RWPE1 (cell line): ENCODE data around the gene REXO4.
A peak's percentile ranks its signal among the peaks of the same experiment; 100 is the strongest.

Experiments
- CTCF ChIA-PET: fragments of 350-600 bp; sonication (Branson Sonifier 250); formaldehyde crosslinking; extraction: SDS; loops from one replicate; lab custom pipeline; 2021; lab: Yijun Ruan, JAX
- POLR2A ChIA-PET: fragments of 400-600 bp; formaldehyde crosslinking; extraction: SDS; loops from one replicate; lab custom pipeline; 2020; ENCODE audit warnings: antibody characterized with exemption; ENCODE audit not compliant: low non-redundant PET; lab: Yijun Ruan, JAX
- DNase-seq: peaks from one replicate; pipeline ENCODE4 v3.0.0; 2012; ENCODE audit warnings: low spot score
- H3K27ac ChIP-seq: fragments of 450-650 bp; 2 replicates; pipeline ENCODE4 v1.5.1; 2017
- CTCF ChIP-seq: fragments of 450-650 bp; conservative IDR thresholded peaks from 2 replicates; pipeline ENCODE4 v1.5.1; 2017; ENCODE audit warnings: low read depth, mild to moderate bottlenecking

Gene REXO4

GRCh38 chr9:133375724-133376654, 41.8 kb downstream of the REXO4 start, which contains the start of the genes STKLD1 and SURF4:
TSS of gene STKLD1 (plus strand) at chr9:133376366. CDS start at chr9:133376474, 108 bp downstream.
TSS of gene SURF4 (minus strand) at chr9:133376060. CDS start at chr9:133375969, 91 bp downstream.
- peak within 1 kb of the TSS; percentile 92 for H3K27ac ChIP-seq
- peak; percentile 100 for DNase-seq
- ChIA-PET POLR2A (interaction anchor here (0.6 kb wide), 2 partner anchors 28 to 68 kb away, joined by 3 to 4 read pairs; partner anchors contain the start of genes MED22 and RPL7A), CTCF (interaction anchor here (0.6 to 1.4 kb wide), 4 partner anchors 18 to 360 kb away, joined by 3 to 4 read pairs (median 4); no protein-coding TSS in a partner anchor)
- no peak for TF ChIP-seq CTCF

- ChIA-PET CTCF (interaction anchor here (0.6 to 0.9 kb wide), 2 partner anchors 44 to 111 kb away, joined by 3 to 4 read pairs; no protein-coding TSS in a partner anchor), POLR2A (interaction anchor here (0.6 kb wide), 1 partner anchor 68 kb away, joined by 3 read pairs; no protein-coding TSS in a partner anchor)
- H3K27ac ChIP-seq: peak overlapping the region; percentile 92
- peak; percentile 79 for TF ChIP-seq CTCF
- peak; percentile 72 for DNase-seq
These were observed 42.6 kb downstream of the REXO4 start for GRCh38 chr9:133375116-133375723.

- DNase-seq: no peak
- TF ChIP-seq CTCF: no peak
- POLR2A ChIA-PET: no interaction called here
- H3K27ac ChIP-seq: peak overlapping the region; percentile 92
- CTCF ChIA-PET: interaction anchor here (0.6 to 0.9 kb wide), 3 partner anchors 14 to 112 kb away, joined by 3 to 4 read pairs (median 3); no protein-coding TSS in a partner anchor
These were observed 43.1 kb downstream of the REXO4 start for GRCh38 chr9:133374612-133375115.

GRCh38 chr9:133372144-133372543, 45.7 kb downstream of the REXO4 start:
- H3K27ac ChIP-seq: peak overlapping the region; percentile 26; the same call in 1 of the 2 replicates
- ChIA-PET CTCF (interaction anchor here (0.5 to 0.8 kb wide), 3 partner anchors 37 to 370 kb away, joined by 3 to 4 read pairs (median 3); no protein-coding TSS in a partner anchor), POLR2A (interaction anchor here (0.9 kb wide), 1 partner anchor 18 kb away, joined by 4 read pairs; no protein-coding TSS in a partner anchor)
- TF ChIP-seq CTCF: no peak
- DNase-seq: no peak

- POLR2A ChIA-PET: no interaction called here
- CTCF ChIA-PET: no interaction called here
- DNase-seq: no peak
- H3K27ac ChIP-seq: peak overlapping the region; percentile 26
- TF ChIP-seq CTCF: no peak
These were observed 46.5 kb downstream of the REXO4 start for GRCh38 chr9:133371261-133371711.
